ENCODE data around the gene WDR62.

DNA sequence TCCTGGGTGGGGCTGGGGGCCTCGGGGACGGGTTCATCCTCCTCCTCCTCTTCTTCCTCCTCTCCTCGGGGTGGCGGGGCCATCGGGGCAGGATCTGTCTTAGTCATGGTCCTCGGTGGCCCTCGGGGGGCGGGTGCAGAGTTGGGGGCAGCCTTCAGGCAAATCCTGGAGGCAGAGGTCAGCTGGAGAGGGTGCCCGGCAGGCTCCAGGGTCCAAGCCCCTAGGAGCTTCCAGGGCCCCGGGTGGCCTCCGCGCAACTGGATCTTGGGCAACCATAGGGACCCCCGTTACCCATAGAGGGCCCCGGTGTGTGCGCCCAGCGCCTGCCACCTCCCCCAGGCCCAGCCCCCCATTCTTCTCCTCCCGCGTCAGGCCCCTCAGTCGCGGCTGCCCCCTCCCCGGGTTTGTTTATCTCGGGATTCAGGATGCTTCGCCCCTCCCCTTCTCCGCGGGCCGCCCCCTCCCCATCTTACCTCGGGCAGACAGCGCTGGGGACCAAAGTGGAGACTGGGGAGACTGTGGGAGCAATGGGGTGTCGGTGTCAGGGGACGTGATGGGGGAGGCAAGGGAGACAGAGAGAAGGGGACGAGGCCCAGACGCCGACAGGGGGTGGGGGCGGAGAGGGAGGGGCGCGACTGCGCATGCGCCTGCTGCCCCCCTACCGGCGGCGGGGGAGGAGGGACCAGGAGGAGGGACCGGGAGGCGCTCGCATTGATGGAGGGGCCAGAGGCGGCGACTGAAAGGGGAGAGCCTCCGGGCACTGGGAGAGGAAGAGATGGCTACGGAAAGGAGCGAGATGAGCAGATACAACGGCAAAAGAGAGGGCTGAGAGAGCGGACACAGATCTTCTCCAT is 22.2 kb upstream of the WDR62 start, which contains the start of gene CLIP3:
- TF ChIP-seq, protein P1, sequence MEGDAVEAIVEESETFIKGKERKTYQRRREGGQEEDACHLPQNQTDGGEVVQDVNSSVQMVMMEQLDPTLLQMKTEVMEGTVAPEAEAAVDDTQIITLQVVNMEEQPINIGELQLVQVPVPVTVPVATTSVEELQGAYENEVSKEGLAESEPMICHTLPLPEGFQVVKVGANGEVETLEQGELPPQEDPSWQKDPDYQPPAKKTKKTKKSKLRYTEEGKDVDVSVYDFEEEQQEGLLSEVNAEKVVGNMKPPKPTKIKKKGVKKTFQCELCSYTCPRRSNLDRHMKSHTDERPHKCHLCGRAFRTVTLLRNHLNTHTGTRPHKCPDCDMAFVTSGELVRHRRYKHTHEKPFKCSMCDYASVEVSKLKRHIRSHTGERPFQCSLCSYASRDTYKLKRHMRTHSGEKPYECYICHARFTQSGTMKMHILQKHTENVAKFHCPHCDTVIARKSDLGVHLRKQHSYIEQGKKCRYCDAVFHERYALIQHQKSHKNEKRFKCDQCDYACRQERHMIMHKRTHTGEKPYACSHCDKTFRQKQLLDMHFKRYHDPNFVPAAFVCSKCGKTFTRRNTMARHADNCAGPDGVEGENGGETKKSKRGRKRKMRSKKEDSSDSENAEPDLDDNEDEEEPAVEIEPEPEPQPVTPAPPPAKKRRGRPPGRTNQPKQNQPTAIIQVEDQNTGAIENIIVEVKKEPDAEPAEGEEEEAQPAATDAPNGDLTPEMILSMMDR (optimal IDR thresholded peaks at IDR 0.05 in 1 of 3, IDR thresholded peaks at IDR 0.05 in 1 of 3, conservative IDR thresholded peaks at IDR 0.05 in 1 of 3; ENCODE audit: extremely low read depth in 1 of 3, insufficient read depth in 2 of 3, low read length in 3 of 3) = no peak
- no peak for TF ChIP-seq EZH2 (IDR thresholded peaks at IDR 0.05; ENCODE audit: low read length)
